HG03159 (cell line): Measurements from ENCODE around the gene SNRPA1.

Experiments
- ATAC-seq: cut with Tn5 transposase; IDR thresholded peaks from one replicate; pipeline ENCODE4 v1.9.1; 2021; ENCODE audit warnings: mild to moderate bottlenecking, moderate library complexity; ENCODE audit not compliant: unreplicated experiment

SNRPA1 gene

GRCh38 chr15:101244036-101244781, 50.8 kb downstream of the SNRPA1 start:
- ATAC-seq = no peak

GRCh38 chr15:101243420-101243819, 51.6 kb downstream of the SNRPA1 start:
- no peak for ATAC-seq

- ATAC-seq = no peak
These were observed 52.1 kb downstream of the SNRPA1 start for GRCh38 chr15:101242999-101243336.

GRCh38 chr15:101242160-101242998, 52.7 kb downstream of the SNRPA1 start:
- ATAC-seq = peak; percentile 71

- ATAC-seq = no peak
These were observed 54.7 kb downstream of the SNRPA1 start for GRCh38 chr15:101240358-101240757.

GRCh38 chr15:101239724-101240136, 55.3 kb downstream of the SNRPA1 start:
- ATAC-seq = no peak

- ATAC-seq = no peak
These were observed 57.8 kb downstream of the SNRPA1 start for GRCh38 chr15:101237251-101237650.

GRCh38 chr15:101233651-101234280, 61.3 kb downstream of the SNRPA1 start:
- ATAC-seq = no peak

GRCh38 chr15:101232677-101233076, 62.4 kb downstream of the SNRPA1 start:
- no peak for ATAC-seq
